Bone marrow (tissue), 2 donors: Measurements from ENCODE around the gene EIF3C.
"Not testable (repeated sequence)": the region's sequence is repeated elsewhere in the genome, so short reads cannot be mapped to it uniquely, and the experiment has no call there.

Experiments
- DNase-seq, 2 donors: peaks; one replicate each; lab custom pipeline; 2025; lab: John Stamatoyannopoulos, UW

EIF3C gene

DNA sequence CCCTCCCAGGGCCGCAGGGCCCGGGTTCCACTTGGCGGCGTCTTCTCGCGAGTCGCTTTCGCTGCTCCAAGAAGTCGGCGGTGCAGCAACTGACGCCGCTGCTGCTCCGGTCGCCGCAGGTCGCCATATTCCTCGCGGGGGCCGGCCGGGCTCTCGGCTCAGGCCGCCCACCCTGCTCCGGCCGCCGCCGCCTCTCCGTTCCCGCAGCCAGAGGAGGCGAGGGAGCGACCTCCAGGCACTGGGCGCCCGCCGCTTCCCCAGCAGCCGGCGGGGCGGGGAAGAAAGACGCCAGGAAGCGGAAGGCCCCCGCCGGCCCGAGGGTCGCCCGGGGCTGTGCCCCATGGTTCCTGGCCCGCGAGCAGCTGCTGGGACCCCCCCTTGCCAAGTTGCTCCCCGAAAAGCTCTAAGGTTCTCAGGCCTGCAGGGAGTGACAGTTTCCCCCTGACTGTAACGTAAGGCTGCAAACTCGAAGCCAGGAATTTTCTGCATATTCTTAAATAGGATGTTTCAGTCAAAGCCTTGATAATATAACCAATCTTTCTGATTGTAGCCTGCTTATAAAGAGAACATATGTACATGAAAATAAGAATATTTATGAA is 39.3 kb downstream of the EIF3C start:
- DNase-seq = not testable (repeated sequence)

DNA sequence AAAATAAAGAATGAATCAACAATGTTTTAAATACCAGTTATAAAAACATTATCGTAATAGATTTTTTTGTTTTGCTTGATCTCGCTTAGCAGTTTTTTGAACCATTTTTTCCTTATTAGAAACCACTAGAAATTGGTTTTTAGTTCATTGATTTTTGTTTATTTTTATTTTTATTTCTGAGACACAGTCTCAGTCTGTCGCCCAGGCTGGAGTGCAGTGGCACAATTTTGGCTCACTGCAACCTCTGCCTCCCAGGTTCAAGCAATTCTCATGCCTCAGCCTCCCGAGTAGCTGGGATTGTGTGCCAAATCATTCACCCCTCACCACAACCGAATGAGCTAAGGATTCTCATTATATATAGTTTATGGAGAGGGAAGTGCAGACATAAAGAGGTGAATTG is 40.2 kb downstream of the EIF3C start, which contains the start of gene NPIPB9:
Gene NPIPB9 (plus strand): TSS at position 301 of the 400 bp plus-strand sequence.
- not testable (repeated sequence) for DNase-seq

DNA sequence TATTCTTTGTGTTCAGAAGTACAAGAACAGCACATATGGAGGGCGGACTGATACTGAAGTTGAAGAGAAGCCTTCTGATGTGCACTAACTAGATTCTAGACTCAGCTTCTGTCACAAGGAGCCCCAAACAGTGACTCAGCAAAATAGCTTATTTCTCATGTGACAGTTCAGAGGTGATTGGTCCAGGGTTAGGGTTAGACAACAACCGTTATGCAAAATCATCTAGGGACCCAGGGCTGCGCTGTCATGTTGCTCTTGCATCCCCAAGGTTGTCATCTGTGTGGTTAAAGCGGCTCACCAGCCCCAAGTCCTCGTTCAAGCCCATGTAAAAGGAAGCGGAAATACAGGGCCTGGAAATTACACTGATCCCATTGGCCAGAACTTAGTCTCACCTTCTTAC is 70.4 kb downstream of the EIF3C start:
- DNase-seq = not testable (repeated sequence)

DNA sequence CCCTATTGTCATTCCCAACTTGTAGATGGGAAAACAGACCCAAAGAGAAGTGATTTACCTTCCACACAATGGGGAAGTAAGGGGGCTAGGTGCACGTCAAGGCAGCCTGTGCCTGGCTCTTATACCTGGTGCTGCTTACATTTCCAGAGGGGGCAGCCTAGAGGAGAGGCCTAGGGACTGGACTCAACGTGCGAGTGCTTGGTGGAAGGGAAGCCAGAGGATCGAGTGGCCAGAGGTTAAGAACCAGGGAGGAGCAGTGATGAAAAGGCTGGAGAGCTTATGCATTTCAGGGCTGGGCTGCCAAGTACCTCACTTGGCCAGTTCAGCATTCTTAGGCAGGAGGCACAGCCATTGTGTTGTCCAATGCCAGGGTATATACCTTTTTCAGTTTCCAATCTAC is 71.1 kb downstream of the EIF3C start:
- not testable (repeated sequence) for DNase-seq
